SK-N-SH (cell line): Measurements from ENCODE around the gene ZNF213. TPM values are rescaled to one million over a fixed set of nuclear protein-coding genes. Genes with fewer than 3 reads are reported as not detected.

Source experiments
- CTCF ChIA-PET: fragments of 300-600, 350-600 bp; formaldehyde crosslinking; extraction: SDS; loops from one replicate; lab custom pipeline; 2021; lab: Yijun Ruan, JAX
- POLR2A ChIA-PET: fragments of 350-600 bp; sonication (Branson Sonifier 250); formaldehyde crosslinking; extraction: SDS; loops from one replicate; lab custom pipeline; 2020; ENCODE audit warnings: antibody characterized with exemption, inconsistent platforms; lab: Yijun Ruan, JAX
- DNase-seq: peaks from one replicate; pipeline ENCODE4 v3.0.0; 2012
- H2AFZ ChIP-seq: fragments of 200-600 bp; sonication (generic); 2 replicates; pipeline ENCODE4 v1.8.1; 2016; ENCODE audit warnings: antibody characterized with exemption, mild to moderate bottlenecking, low read depth
- H3F3A ChIP-seq: fragments of 200-600 bp; sonication (generic); replicated peaks from 2 replicates; pipeline ENCODE3; 2016; ENCODE audit warnings: antibody characterized with exemption, mild to moderate bottlenecking; ENCODE audit not compliant: insufficient read depth
- H3K27ac ChIP-seq, 2 experiments: fragments of 200-500 bp in 1 of 2; fragments of 200-600 bp in 1 of 2; sonication (Bioruptor generic) in 1 of 2; sonication (generic), shearing (Covaris generic) in 1 of 2; 2 replicates each; pipeline versions ENCODE4 v1.5.1 to v1.6.1; 2014 to 2016; ENCODE audit warnings: low read depth in 2 of 2, inconsistent platforms in 1 of 2, low read length in 1 of 2, mild to moderate bottlenecking in 1 of 2, mixed read lengths in 1 of 2
- H3K27me3 ChIP-seq: fragments of 200-600 bp; sonication (generic), shearing (Covaris generic); 2 replicates; pipeline ENCODE4 v1.6.1; 2016; ENCODE audit warnings: mixed run types; ENCODE audit not compliant: insufficient read depth
- H3K36me3 ChIP-seq, 2 experiments: fragments of 200-500 bp in 1 of 2; fragments of 200-600 bp in 1 of 2; sonication (Bioruptor generic) in 1 of 2; sonication (generic) in 1 of 2; replicated peaks in 1 of 2; 2 replicates each; pipeline versions ENCODE3 to v1.5.1; 2014 to 2016; ENCODE audit warnings: low read length in 1 of 2, mild to moderate bottlenecking in 1 of 2; ENCODE audit not compliant: insufficient read depth in 2 of 2, control insufficient read depth in 1 of 2
- H3K4me1 ChIP-seq, 2 experiments: fragments of 200-500 bp in 1 of 2; fragments of 200-600 bp in 1 of 2; sonication (Bioruptor generic) in 1 of 2; sonication (generic), shearing (Covaris generic) in 1 of 2; 2 replicates each; pipeline versions ENCODE4 v1.5.1 to v1.6.1; 2014 to 2016; ENCODE audit warnings: low read depth in 1 of 2, low read length in 1 of 2, mixed run types in 1 of 2; ENCODE audit not compliant: insufficient read depth in 2 of 2, control insufficient read depth in 1 of 2
- H3K4me2 ChIP-seq: fragments of 200-600 bp; sonication (generic), shearing (Covaris generic); 2 replicates; pipeline ENCODE4 v1.6.1; 2017; ENCODE audit warnings: mixed run types
- H3K4me3 ChIP-seq, 2 experiments: fragments of 200-500 bp in 1 of 2; fragments of 200-600 bp in 1 of 2; sonication (Bioruptor generic) in 1 of 2; sonication (generic), shearing (Covaris generic) in 1 of 2; 2 replicates each; pipeline versions ENCODE4 v1.5.1 to v1.8.1; 2014 to 2016; ENCODE audit warnings: low read depth in 2 of 2, inconsistent platforms in 1 of 2, low read length in 1 of 2, mild to moderate bottlenecking in 1 of 2, mixed read lengths in 1 of 2, moderate library complexity in 1 of 2
- H3K79me2 ChIP-seq: fragments of 200-600 bp; sonication (generic); 2 replicates; pipeline ENCODE4 v1.8.1; 2017; ENCODE audit warnings: mild to moderate bottlenecking; ENCODE audit not compliant: insufficient read depth
- H3K9ac ChIP-seq: fragments of 200-600 bp; sonication (generic); 2 replicates; pipeline ENCODE4 v1.6.1; 2017; ENCODE audit warnings: mixed run types
- H3K9me2 ChIP-seq: fragments of 200-600 bp; sonication (generic); 2 replicates; pipeline ENCODE4 v1.6.1; 2017; ENCODE audit warnings: mixed run types
- H3K9me3 ChIP-seq: fragments of 200-600 bp; sonication (generic); 2 replicates; pipeline ENCODE4 v1.6.1; 2017; ENCODE audit warnings: mixed run types, mild to moderate bottlenecking, moderate library complexity
- H4K20me1 ChIP-seq: fragments of 200-600 bp; sonication (generic); 2 replicates; pipeline ENCODE4 v1.6.1; 2017; ENCODE audit warnings: mild to moderate bottlenecking, mixed run types; ENCODE audit not compliant: insufficient read depth
- CHD2 ChIP-seq: fragments of 150-350 bp; IDR thresholded peaks from 2 replicates; pipeline ENCODE4 v1.6.1; 2018; ENCODE audit warnings: low read length; ENCODE audit not compliant: partially characterized antibody
- FOSL2 ChIP-seq: IDR thresholded peaks from 2 replicates; pipeline ENCODE4 v1.4.0; 2012; ENCODE audit warnings: low read depth, mild to moderate bottlenecking, moderate library complexity, borderline replicate concordance
- FOXJ3 ChIP-seq: sonication (generic); formaldehyde crosslinking; IDR thresholded peaks from 2 replicates; pipeline ENCODE4 v1.5.1; 2020; ENCODE audit warnings: mild to moderate bottlenecking, missing genetic modification reagents
- GABPA ChIP-seq: IDR thresholded peaks from 2 replicates; pipeline ENCODE4 v1.4.0; 2012; ENCODE audit warnings: low read depth, mild to moderate bottlenecking
- JUND ChIP-seq: IDR thresholded peaks from 2 replicates; pipeline ENCODE4 v1.4.0; 2012
- MXI1 ChIP-seq: IDR thresholded peaks from 2 replicates; pipeline ENCODE4 v1.6.1; 2012; ENCODE audit warnings: mild to moderate bottlenecking, low read depth, low read length, improper control_type of control experiment
- NRF1 ChIP-seq: IDR thresholded peaks from 2 replicates; pipeline ENCODE4 v1.6.1; 2012; ENCODE audit warnings: low read depth, mild to moderate bottlenecking, low read length
- POLR2AphosphoS5 ChIP-seq: IDR thresholded peaks from 2 replicates; pipeline ENCODE4 v1.6.1; 2012; ENCODE audit warnings: low read depth, low read length
- RCOR1 ChIP-seq: fragments of 150-350 bp; IDR thresholded peaks from 2 replicates; pipeline ENCODE4 v1.6.1; 2017; ENCODE audit warnings: antibody characterized with exemption, low read length
- REST ChIP-seq: IDR thresholded peaks from 2 replicates; pipeline ENCODE4 v1.6.1; 2012; ENCODE audit warnings: mild to moderate bottlenecking, low read depth, low read length, moderate library complexity
- RFX5 ChIP-seq: IDR thresholded peaks from 2 replicates; pipeline ENCODE4 v1.6.1; 2012; ENCODE audit warnings: mild to moderate bottlenecking, improper control_type of control experiment, low read length
- TAF1 ChIP-seq: IDR thresholded peaks from 2 replicates; pipeline ENCODE4 v1.6.1; 2012; ENCODE audit warnings: low read depth, mild to moderate bottlenecking, low read length, moderate library complexity, borderline replicate concordance
- TEAD4 ChIP-seq: IDR thresholded peaks from 2 replicates; pipeline ENCODE4 v1.4.0; 2012; ENCODE audit warnings: mild to moderate bottlenecking, borderline replicate concordance; ENCODE audit not compliant: insufficient read depth
- USF1 ChIP-seq: IDR thresholded peaks from 2 replicates; pipeline ENCODE4 v1.4.0; 2012; ENCODE audit warnings: low read depth, borderline replicate concordance
- WGBS: methylation state at CpG from one replicate; pipeline ENCODE4 v1.1.6; 2017; ENCODE audit warnings: low lambda C conversion rate; 5-methylcytosine and 5-hydroxymethylcytosine counted together
- polyA plus RNA-seq, 3 experiments: library from polyadenylated mRNA; depleted of rRNA; stranded (reverse); fragments of >200 nt; gene quantifications; 2 replicates each; pipeline ENCODE4 v1.2.3, GENCODE V29; 2012
- TF ChIP-seq, protein P1 (sequence below): IDR thresholded peaks from 2 replicates; pipeline ENCODE4 v1.4.0; 2012; ENCODE audit warnings: low read depth, borderline replicate concordance

Gene ZNF213
- polyA plus RNA-seq, 1 of the 3 experiments (the other 2 are of a cell fraction) = 1.1 TPM

DNA sequence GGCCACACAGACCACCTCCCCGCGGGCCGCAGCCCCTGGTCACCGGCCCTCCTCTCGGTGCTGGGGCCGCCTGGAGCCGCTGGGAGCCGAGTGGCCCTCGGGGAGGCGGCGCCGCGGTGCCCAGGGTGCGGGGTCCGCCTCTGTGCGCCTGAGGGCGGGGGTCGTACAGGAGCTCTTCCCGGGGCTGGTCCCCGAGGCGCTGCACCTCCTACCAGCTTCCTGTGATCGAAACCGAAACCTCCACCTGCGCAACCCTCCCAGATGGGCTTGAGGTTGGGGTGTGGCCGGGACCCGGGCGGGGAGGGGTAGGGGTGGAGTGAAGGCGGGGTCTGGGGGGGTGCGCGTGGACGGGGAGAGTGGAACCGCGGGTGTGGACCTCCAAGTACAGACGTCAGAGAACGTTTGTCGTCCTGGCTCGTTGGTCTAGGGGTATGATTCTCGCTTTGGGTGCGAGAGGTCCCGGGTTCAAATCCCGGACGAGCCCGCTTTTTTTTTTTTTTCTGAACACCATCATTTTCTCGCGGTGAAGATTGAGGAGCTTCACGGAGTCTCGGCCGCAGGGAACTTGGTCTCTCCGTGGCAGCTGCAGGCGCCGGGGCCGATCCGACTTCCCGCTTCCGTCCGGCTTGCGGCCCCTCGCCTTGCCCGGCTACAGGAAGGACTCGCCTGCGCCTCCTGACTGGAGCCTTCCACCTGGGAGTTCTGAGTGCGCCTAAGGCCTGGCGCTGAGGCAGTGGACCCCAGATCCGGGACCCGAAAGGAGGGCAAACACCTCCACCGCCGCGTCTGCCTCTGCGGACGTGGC lies 23.9 kb downstream of the ZNF213 start (continued):
- TF ChIP-seq RFX5 = no peak
- TF ChIP-seq TEAD4 = peak; percentile 76; the same call in 1 of the 2 replicates

DNA sequence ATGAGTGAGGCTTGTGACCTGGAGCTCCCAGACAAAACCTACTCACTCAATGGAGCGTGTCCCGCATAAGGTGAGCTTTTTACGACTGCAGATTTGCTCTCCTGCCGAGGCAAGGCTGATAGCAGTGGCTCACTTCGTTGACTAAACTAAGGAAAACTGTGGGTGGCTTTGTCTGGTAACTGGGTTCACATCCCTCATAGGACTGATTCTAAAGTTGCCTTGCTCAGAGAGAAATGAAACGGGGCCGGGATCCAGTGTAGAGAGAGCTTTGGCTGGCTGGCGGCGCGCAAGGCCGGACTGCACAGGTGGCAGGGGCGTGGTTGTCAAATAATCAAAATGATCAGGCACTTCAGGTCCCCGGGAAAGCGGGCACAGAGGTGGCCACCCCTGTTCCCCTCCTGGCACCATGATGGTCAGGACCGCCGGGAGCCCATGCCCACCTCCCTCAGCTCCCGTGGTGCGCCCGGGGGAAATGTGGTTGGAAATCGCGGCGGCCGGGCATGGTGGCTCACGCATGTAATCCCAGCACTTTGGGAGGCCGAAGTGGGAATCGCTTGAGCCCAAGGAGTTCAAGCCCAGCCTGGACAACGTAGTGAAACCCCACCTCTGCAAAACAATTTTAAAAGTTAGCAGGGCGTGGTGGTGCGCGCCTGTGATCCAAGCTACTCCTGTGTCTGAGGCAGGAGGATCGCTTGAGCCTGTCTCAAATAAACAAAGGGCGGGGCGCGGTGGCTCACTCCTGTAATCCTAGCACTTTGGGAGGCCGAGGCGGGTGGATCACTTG lies 26.6 kb downstream of the ZNF213 start:
- 71% methylated on average over 26 of the region's 36 CpGs for WGBS
- Histone ChIP-seq H3K79me2 (no peaks in the 10 kb centered on the region), H3K4me2 (no peak overlapping the region), H2AFZ (no peak overlapping the region), H4K20me1 (no peaks in the 10 kb centered on the region), H3K9me3 (no peaks in the 10 kb centered on the region), H3K36me3 (no peaks in the 10 kb centered on the region), H3F3A (peaks cover 29% of the 10 kb centered on the region), H3K4me1 (peaks cover 0 to 8% of the 10 kb centered on the region in 2 experiments; a peak in 1 of 4 replicates), H3K27ac (no peak overlapping the region), H3K27me3 (no peaks in the 10 kb centered on the region; the same call in 1 of the 2 replicates), H3K9ac (no peak overlapping the region), H3K4me3 (no peak overlapping the region), H3K9me2 (no peaks in the 10 kb centered on the region)
- no peak for DNase-seq
- TF ChIP-seq RFX5 (no peak), REST (no peak), FOXJ3 (CRISPR knock-in tag) (no peak), GABPA (no peak), RCOR1 (no peak), USF1 (no peak), NRF1 (no peak), MXI1 (no peak), FOSL2 (no peak), TAF1 (no peak), POLR2AphosphoS5 (no peak), CHD2 (no peak), JUND (no peak)
- TF ChIP-seq, protein P1, sequence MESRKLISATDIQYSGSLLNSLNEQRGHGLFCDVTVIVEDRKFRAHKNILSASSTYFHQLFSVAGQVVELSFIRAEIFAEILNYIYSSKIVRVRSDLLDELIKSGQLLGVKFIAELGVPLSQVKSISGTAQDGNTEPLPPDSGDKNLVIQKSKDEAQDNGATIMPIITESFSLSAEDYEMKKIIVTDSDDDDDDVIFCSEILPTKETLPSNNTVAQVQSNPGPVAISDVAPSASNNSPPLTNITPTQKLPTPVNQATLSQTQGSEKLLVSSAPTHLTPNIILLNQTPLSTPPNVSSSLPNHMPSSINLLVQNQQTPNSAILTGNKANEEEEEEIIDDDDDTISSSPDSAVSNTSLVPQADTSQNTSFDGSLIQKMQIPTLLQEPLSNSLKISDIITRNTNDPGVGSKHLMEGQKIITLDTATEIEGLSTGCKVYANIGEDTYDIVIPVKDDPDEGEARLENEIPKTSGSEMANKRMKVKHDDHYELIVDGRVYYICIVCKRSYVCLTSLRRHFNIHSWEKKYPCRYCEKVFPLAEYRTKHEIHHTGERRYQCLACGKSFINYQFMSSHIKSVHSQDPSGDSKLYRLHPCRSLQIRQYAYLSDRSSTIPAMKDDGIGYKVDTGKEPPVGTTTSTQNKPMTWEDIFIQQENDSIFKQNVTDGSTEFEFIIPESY = no peak
- ChIA-PET CTCF (interaction anchor here (1.0 to 3.6 kb wide), 7 partner anchors 9 to 103 kb away, joined by 3 to 12 read pairs (median 3); no protein-coding TSS in a partner anchor), POLR2A (no interaction called here)
